Breast epithelium (tissue), 4 donors: ENCODE measurements around the gene FRMPD1. TPM values are rescaled to one million over a fixed set of nuclear protein-coding genes. Genes with fewer than 3 reads are reported as not detected.

ENCODE experiments used
- DNase-seq, 2 donors: peaks; one replicate each; pipeline ENCODE4 v3.0.0-alpha.2; 2019; ENCODE audit warnings: low spot score in 2 of 2
- H3K27ac ChIP-seq, 2 donors: fragments of 200-600 bp; sonication (generic) in 1 of 2; one replicate each; pipeline ENCODE4 v1.5.1; 2016 to 2019; ENCODE audit warnings: mild to moderate bottlenecking in 1 of 2
- H3K27me3 ChIP-seq, 2 donors: fragments of 200-600 bp; sonication (generic) in 1 of 2; one replicate each; pipeline versions ENCODE4 v1.5.1 to v1.6.0; 2017 to 2019; ENCODE audit warnings: control low read depth in 1 of 2, mild to moderate bottlenecking in 1 of 2
- H3K36me3 ChIP-seq: fragments of 200-600 bp; one replicate; pipeline ENCODE4 v1.5.1; 2019
- H3K4me1 ChIP-seq, 2 donors: fragments of 200-600 bp; sonication (generic); one replicate each; pipeline ENCODE4 v1.5.1; 2016 to 2019; ENCODE audit warnings: control low read depth in 1 of 2
- H3K4me3 ChIP-seq, 3 donors: fragments of 200-600 bp; sonication (generic); 1 replicate in 2 of 3; 2 replicates in 1 of 3; pipeline ENCODE4 v1.5.1; 2016 to 2019; ENCODE audit warnings: mild to moderate bottlenecking in 3 of 3, moderate library complexity in 2 of 3
- H3K9me3 ChIP-seq, 2 donors: fragments of 200-600 bp; sonication (generic) in 1 of 2; one replicate each; pipeline ENCODE4 v1.5.1; 2016 to 2019; ENCODE audit warnings: control low read depth in 1 of 2
- POLR2A ChIP-seq: fragments of 450-650 bp; IDR thresholded peaks from one replicate; pipeline ENCODE4 v1.6.1; 2016; ENCODE audit warnings: antibody characterized with exemption, mild to moderate bottlenecking, moderate library complexity
- POLR2AphosphoS5 ChIP-seq, 3 donors: sonication (generic); formaldehyde crosslinking; IDR thresholded peaks; one replicate each; pipeline ENCODE4 v1.6.1; 2017; ENCODE audit warnings: antibody characterized with exemption in 3 of 3
- intact Hi-C: fragments of 100-400 bp; cut with DNase I; formaldehyde crosslinking; loops from one replicate; pipeline ENCODE4 v1.15.1; 2023; ENCODE audit warnings: low total_unique reads
- total RNA-seq, 3 donors: library from RNA; depleted of rRNA; stranded (reverse); fragments of >200 nt; gene quantifications; one replicate each; pipeline ENCODE4 v1.1.0, GENCODE V29; 2016
- TF ChIP-seq, protein P1 (sequence below), 3 donors: fragments of 450-650 bp; IDR thresholded peaks; one replicate each; pipeline ENCODE4 v1.5.1; 2016 to 2017; ENCODE audit warnings: antibody characterized with exemption in 3 of 3, mild to moderate bottlenecking in 3 of 3, moderate library complexity in 3 of 3

FRMPD1 gene
- total RNA-seq, 3 donors from 2014 or later: 0.16 to 1.6 (median 0.59) TPM

DNA sequence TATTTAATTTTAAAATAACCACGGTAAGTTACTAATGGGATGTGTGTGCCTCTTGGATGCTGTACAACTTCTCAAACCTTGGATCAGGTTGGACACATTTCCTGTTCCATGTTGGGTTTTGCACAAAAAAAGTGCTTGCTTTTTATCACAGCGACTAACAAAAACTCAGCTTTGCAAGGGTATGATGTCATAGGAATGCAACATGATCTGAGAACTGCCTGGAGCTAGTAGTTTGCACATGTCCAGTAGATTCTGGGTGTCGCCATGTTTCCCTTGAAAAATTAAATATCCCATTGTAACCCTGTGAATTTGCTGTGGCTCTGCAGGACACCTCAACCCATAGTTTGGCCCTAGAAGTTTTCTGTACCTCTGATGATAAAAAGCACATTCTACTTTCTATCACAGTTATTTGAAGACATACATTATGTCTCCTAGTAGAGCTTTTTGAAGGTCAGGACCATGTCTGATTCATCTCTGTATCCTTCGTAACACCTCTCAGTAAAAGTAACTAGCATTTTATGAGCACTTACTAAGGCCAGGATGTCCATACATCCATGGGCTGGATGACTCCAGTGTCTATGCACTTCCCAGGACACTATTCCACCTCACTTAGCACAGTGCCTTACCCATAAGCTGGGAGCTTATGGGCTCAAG, 11.5 kb upstream of the FRMPD1 start:
- no peaks in the 10 kb centered on the region for H3K36me3 ChIP-seq
- TF ChIP-seq POLR2AphosphoS5 (IDR thresholded peaks at IDR 0.05) (no peak), POLR2A (no peak)
- TF ChIP-seq, protein P1, sequence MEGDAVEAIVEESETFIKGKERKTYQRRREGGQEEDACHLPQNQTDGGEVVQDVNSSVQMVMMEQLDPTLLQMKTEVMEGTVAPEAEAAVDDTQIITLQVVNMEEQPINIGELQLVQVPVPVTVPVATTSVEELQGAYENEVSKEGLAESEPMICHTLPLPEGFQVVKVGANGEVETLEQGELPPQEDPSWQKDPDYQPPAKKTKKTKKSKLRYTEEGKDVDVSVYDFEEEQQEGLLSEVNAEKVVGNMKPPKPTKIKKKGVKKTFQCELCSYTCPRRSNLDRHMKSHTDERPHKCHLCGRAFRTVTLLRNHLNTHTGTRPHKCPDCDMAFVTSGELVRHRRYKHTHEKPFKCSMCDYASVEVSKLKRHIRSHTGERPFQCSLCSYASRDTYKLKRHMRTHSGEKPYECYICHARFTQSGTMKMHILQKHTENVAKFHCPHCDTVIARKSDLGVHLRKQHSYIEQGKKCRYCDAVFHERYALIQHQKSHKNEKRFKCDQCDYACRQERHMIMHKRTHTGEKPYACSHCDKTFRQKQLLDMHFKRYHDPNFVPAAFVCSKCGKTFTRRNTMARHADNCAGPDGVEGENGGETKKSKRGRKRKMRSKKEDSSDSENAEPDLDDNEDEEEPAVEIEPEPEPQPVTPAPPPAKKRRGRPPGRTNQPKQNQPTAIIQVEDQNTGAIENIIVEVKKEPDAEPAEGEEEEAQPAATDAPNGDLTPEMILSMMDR (IDR thresholded peaks at IDR 0.05): no peak
- DNase-seq: no peak
- no peaks in the 10 kb centered on the region for H3K4me1 ChIP-seq
- H3K4me3 ChIP-seq: no peak overlapping the region
- no peaks in the 10 kb centered on the region for H3K9me3 ChIP-seq
- H3K27me3 ChIP-seq: peaks cover 0 to 5% of the 10 kb centered on the region in 2 donors
- intact Hi-C loops: no loop called here
- H3K27ac ChIP-seq: no peak overlapping the region

- no peak for DNase-seq
- Histone ChIP-seq H3K27ac (no peak overlapping the region), H3K9me3 (no peaks in the 10 kb centered on the region), H3K27me3 (peaks cover 0 to 7% of the 10 kb centered on the region in 2 donors), H3K36me3 (no peaks in the 10 kb centered on the region), H3K4me3 (no peak overlapping the region), H3K4me1 (no peaks in the 10 kb centered on the region)
- intact Hi-C loops: no loop called here
- TF ChIP-seq, protein P1 (IDR thresholded peaks at IDR 0.05): no peak
- TF ChIP-seq POLR2A (no peak), POLR2AphosphoS5 (IDR thresholded peaks at IDR 0.05) (no peak)
These were observed 10.9 kb upstream of the FRMPD1 start for GRCh38 chr9:37639841-37640240.

GRCh38 chr9:37640246-37640645, 10.5 kb upstream of the FRMPD1 start:
- Histone ChIP-seq H3K36me3 (no peaks in the 10 kb centered on the region), H3K4me3 (no peak overlapping the region), H3K4me1 (no peaks in the 10 kb centered on the region), H3K9me3 (no peaks in the 10 kb centered on the region), H3K27ac (no peak overlapping the region), H3K27me3 (peaks cover 0 to 7% of the 10 kb centered on the region in 2 donors)
- DNase-seq: no peak
- intact Hi-C loops: no loop called here
- TF ChIP-seq, protein P1 (IDR thresholded peaks at IDR 0.05): no peak
- TF ChIP-seq POLR2AphosphoS5 (IDR thresholded peaks at IDR 0.05): no peak

- DNase-seq: no peak
- intact Hi-C loops: no loop called here
- Histone ChIP-seq H3K36me3 (no peaks in the 10 kb centered on the region), H3K9me3 (no peaks in the 10 kb centered on the region), H3K27ac (no peak overlapping the region), H3K4me1 (no peaks in the 10 kb centered on the region), H3K27me3 (peaks cover 0 to 7% of the 10 kb centered on the region in 2 donors), H3K4me3 (no peak overlapping the region)
- TF ChIP-seq POLR2A: no peak
- no peak for TF ChIP-seq POLR2AphosphoS5 (IDR thresholded peaks at IDR 0.05)
- TF ChIP-seq, protein P1 (IDR thresholded peaks at IDR 0.05): no peak
These were observed 9.4 kb upstream of the FRMPD1 start for GRCh38 chr9:37641331-37641730.

DNA sequence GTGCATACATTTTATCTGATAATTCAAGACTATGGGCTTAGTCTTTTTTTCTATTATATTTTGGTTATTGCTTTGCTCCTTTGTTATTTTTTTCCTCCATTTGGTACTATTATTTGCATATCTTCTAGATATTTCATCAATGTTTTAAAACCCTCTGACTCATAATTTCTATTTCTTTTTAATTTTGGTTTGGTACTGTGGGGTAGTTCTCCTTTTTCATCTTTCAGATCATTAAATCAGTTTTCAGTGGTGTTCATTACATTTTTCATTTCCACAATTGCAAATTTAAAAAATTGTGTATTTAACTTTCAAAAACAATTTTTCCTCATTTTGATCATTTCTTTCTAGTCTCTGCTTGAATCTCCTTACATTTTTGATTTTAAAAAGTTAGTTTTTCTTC, 7.5 kb upstream of the FRMPD1 start:
- H3K4me3 ChIP-seq: no peak overlapping the region
- H3K27me3 ChIP-seq: peaks cover 0 to 7% of the 10 kb centered on the region in 2 donors
- no peaks in the 10 kb centered on the region for H3K4me1 ChIP-seq
- no peak for DNase-seq
- TF ChIP-seq, protein P1 (IDR thresholded peaks at IDR 0.05): no peak
- no peak for TF ChIP-seq POLR2AphosphoS5 (IDR thresholded peaks at IDR 0.05)
- TF ChIP-seq POLR2A: no peak
- no peaks in the 10 kb centered on the region for H3K36me3 ChIP-seq
- intact Hi-C loops: no loop called here
- H3K9me3 ChIP-seq: no peaks in the 10 kb centered on the region
- H3K27ac ChIP-seq: no peak overlapping the region
